Right lobe of liver (tissue), 4 donors: ENCODE results near the gene RBFOX2.

Experiments used
- CTCF ChIP-seq, 4 donors: fragments of 200-600 bp in 3 of 4; fragments of 450-650 bp in 1 of 4; IDR thresholded peaks; one replicate each; pipeline versions ENCODE4 v1.5.1 to v1.8.0; 2016 to 2022; ENCODE audit warnings: antibody characterized with exemption in 4 of 4, mild to moderate bottlenecking in 2 of 4
- POLR2A ChIP-seq: fragments of 450-650 bp; IDR thresholded peaks from one replicate; pipeline ENCODE4 v1.6.1; 2017; ENCODE audit warnings: antibody characterized with exemption, mild to moderate bottlenecking
- donor health status: DM: no; HTN: no; CAD: no.
- donor health status: DM: no; HTN: no; CAD: no.
- donor health status: DM: no; HTN: yes; CAD: no.

GRCh38 chr22:35797411-35797810 lies 231.2 kb downstream of the RBFOX2 start:
- TF ChIP-seq POLR2A, result no peak
- no peak for TF ChIP-seq CTCF (IDR thresholded peaks at IDR 0.05)
